Activated CD8-positive, alpha-beta memory T cell treated with anti-CD3 and anti-CD28 coated beads for 24 hours (primary cell): Measurements from ENCODE around the gene ZNF417.
"Not testable (repeated sequence)": the region's sequence is repeated elsewhere in the genome, so short reads cannot be mapped to it uniquely, and the experiment has no call there.

ENCODE experiments used
- DNase-seq: peaks from one replicate; pipeline ENCODE4 v3.0.0-alpha.2; 2020

Gene ZNF417

DNA sequence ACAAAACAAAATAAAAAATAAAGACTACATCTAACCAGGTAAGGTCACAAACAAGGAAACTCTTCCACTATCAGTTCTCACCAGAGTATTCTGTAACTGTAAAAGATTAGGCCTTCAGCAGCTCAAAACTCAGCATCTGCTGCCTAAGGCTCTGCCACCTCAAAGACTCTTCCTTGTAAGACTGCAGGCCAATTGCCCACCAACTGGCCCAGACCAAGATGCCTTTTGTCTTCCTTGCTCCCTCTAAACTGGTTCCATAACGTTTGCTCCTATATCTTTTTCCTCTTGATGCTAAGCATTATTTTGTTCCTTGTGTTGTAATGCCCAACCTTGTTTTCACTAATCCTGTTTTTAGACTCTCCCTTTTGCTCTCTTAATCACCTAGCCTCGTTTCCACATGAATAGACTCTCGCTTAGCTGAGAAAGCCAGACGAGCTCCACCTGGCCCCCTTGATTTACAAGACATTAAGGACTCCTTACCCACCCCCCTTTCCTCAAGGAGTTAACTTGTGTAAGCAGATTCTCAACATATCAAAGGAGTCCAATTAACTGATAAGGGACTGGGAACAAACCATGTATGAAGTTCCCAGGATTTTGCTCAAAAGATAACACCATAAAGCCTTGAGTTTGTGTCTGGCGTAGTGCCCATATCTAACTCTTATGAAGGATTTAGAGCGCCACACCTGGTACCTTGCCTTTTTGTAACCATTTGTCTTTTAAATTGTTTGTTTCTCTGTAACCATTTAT lies 29.0 kb downstream of the ZNF417 start:
- DNase-seq, result no peak

DNA sequence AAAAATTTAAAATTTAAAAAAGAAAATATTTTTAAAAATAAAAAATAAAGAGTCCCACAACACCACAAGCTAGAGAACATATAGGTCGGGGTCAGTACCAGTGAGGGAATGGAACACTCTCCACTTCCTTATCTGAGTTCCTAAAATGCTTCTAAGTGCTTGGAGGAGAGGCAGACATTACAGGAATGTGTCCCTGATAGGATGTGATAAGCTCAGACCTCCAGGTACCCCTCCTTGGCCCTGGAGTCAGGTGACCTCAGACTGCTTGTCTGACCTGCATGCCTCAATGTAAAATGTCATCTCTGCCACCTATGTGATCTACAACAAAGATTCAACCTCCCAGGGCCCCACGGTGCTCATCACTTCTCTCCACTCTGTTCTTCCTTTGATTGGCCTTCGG lies 30.3 kb downstream of the ZNF417 start:
- no peak for DNase-seq

DNA sequence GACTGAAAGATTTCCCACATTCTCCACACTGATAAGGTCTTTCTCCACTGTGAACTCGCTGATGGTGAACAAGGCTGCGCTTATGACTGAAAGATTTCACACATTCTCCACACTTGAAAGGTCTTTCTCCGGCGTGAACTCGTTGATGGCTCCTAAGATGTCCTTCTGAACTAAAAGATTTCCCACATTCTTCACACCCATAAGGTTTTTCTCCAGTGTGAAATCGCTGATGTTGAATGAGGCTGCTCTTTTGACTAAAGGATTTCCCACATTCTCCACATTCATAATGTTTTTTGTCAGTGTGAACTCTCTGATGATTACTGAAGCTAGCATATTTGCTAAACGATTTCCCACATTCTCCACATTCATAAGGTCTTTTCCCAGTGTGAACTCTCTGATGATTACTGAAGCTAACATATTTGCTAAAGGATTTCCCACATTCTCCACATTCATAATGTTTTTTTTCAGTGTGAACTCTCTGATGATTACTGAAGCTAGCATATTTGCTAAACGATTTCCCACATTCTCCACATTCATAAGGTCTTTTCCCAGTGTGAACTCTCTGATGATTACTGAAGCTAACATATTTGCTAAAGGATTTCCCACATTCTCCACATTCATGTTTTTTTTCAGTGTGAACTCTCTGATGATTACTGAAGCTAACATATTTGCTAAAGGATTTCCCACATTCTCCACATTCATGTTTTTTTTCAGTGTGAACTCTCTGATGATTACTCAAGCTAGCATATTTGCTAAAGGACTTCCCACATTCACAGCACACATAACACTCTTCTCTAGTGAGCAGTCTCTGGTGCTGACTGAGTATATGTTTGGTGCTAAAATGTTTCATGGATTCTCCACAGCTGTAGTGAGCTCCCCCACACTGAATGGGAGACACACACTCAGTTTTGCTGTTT lies 42.3 kb downstream of the ZNF417 start:
- not testable (repeated sequence) for DNase-seq

DNA sequence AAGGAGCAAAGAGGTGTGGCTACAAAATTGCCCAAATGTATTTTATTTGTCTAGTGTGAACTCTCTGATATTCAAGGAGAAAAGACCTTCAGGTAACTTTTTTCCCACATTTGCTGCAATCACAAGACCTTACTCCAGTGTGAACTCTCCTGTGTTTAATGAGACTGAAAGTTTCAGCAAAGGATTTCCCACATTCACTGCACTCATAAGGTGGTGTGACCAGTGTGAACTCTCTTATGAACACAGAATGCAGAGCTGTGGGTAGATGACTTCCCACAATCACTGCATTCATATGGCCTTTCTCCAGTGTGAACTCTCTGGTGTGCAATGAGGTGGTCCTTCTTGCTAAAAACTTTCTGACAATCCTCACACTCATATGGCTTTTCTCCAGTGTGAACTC lies 43.9 kb downstream of the ZNF417 start:
- no peak for DNase-seq

DNA sequence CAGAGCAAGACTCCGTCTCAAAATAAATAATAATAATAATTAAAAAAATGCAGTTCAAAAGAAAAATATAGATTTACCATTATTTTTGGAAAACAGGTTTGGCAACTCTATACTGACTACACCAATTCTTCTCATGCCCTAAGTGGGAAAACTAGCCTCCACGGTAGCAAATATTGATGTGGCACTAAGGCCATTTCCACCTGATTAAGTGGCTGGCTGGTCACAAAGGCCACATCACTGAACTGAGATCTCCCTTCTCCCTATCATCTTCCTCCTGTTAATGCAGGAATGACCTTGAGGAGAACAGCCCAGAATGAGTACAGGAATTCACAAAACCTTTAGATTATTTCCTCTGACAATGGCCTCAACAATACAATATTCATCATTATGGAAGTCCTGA lies 46.2 kb downstream of the ZNF417 start:
- DNase-seq, result no peak

DNA sequence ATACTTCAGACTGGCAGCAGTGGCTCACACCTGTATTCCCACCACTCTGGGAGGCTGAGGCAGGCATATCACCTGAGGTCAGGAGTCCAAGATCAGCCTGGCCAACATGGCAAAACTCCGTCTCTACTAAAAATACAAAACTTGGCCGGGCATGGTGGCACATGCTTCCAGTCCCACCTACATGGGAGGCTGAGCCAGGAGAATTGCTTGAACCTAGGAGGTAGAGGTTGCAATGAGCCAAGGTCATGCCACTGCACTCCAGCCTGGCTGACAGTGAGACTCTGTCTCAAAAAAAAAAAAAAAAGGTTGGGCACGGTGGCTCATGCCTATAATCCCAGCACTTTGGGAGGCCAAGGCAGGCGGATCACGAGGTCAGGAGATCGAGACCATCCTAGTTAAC lies 46.7 kb downstream of the ZNF417 start:
- not testable (repeated sequence) for DNase-seq

DNA sequence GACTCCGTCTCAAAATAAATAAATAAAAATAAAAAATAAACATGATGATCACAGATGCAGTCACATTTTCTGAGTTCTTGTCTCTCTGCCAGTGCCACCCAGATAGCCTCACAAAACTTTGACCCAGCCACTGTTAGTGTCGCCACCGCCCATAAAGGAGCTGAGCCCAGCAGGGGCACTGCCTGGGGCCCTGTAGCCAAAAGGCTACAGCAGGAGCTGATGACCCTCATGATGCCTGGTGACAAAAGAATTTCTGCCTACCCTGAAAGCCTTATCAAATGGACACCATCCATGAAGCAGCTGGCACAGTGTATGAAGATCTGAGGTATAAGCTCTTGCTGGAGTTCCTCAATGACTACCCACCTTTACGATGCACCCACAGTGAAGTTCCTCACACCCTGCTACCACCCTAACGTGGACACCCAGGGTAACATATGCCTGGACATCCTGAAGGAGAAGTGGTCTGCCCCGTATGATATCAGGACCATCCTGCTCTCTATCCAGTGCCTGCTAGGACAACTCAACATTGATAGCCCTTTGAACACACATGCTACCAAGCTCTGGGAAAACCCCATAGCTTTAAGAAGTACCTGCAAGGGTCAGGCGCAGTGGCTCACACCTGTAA lies 48.4 kb downstream of the ZNF417 start:
- no peak for DNase-seq
